GM19467 (cell line): ENCODE data around the gene TH.

Experiments used
- ATAC-seq: cut with Tn5 transposase; IDR thresholded peaks from one replicate; pipeline ENCODE4 v1.9.1; 2021; ENCODE audit warnings: mild to moderate bottlenecking, moderate library complexity; ENCODE audit not compliant: unreplicated experiment

The TH gene

GRCh38 chr11:2143799-2144543, 27.6 kb downstream of the TH start:
- no peak for ATAC-seq

DNA sequence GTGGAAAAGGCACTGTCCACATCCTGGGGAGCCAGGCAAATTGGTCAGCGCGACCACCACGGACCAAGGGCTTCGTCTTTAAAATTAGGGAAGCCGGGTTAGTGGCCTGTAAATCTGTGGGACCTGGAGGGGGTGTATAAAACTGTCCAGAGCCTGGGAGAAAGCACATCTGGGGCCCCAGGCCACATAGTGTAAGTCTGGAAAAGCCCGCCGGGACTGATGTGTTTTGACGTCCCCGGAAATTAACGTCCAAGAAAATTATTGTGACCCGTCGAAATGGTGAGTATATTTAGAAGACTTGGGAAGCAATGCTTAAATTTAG, 28.2 kb downstream of the TH start:
- ATAC-seq = no peak

DNA sequence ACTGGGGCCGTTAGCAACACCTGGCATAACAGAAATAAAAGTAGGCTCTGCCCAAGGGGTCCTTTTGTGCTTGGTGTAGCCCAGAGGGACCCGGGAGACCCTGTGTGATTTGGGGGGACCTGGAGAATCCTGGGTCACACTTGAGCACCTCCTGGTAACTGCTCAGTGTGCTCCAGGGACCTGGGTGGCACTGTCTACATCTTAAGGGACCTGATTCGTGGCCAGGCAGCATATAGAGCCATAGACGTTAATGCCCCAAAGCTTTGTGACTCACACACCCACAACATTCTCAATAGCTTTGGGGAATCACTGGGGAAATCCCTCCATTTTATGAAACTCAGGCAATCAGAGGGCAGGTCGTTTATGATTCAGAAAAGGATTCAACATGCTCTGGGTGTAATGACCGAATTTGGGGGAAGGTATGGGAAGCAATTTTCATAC, 28.8 kb downstream of the TH start:
- ATAC-seq = no peak

DNA sequence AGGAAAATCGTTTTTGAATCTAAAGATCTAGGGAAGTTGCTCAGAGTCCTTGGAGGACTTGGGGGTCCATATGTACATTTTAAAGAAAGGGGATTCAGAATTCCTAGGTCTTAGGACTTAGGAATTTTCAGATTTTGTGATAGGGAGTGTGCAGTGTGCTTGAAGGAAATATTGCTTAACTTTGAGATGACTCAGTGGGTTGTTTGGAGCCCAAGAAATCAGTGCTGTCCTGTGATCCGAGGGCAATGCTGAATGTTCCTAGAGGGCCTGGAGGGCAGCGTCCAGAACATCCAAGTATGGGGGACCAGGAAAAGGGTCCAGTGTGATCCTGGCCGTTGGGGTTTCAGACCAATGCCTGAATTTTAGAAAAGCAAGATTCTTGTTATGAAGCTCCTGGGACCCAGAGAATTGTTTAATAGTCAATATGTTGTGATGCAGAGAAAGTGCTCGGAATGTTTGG, 29.3 kb downstream of the TH start:
- ATAC-seq = no peak

GRCh38 chr11:2140411-2141400, 30.9 kb downstream of the TH start:
- ATAC-seq = no peak

- ATAC-seq = no peak
Measured at GRCh38 chr11:2139621-2140337, 31.8 kb downstream of the TH start.

- ATAC-seq = no peak
Measured at GRCh38 chr11:2139123-2139521, 32.5 kb downstream of the TH start, which contains the start of gene IGF2. TSS of gene IGF2 (minus strand) at chr11:2139389. CDS start at chr11:2135523, 3,866 bp downstream.

DNA sequence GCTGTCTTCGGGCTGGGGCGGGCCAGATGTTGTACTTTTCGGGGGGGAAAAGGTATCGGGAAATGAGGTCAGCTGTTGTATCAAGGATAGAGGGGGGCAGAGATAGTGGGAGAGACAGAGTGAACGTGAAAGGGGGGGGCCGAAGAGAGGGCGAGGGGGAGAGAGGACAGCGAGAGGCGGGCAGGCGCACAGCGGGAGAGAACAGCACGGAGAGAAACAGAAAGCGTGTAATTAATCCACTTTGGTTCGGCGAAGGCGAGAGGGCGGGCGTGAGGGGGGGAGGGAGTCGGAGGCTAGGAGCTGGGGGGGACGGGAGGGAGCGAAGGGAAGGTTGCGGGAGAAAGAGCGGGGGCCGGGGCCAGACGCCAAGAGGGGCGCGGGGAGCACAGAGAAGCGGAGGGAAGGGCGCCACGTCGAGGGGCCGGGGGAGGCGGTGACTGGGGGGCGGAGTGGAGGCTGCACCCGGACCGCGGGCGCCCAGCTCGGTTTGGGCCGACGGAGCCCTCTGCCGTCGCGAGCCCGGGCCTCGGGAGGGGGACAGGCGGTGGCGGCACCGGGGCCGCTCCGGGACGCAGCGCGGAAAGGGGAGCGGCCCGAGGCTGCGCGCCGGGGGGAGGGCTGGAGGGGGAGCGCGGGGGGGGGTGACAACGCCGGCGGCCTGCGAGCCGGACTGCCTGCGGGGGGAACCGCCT, 33.0 kb downstream of the TH start:
- ATAC-seq = no peak

- ATAC-seq = no peak
Measured at GRCh38 chr11:2138068-2138430, 33.6 kb downstream of the TH start.

DNA sequence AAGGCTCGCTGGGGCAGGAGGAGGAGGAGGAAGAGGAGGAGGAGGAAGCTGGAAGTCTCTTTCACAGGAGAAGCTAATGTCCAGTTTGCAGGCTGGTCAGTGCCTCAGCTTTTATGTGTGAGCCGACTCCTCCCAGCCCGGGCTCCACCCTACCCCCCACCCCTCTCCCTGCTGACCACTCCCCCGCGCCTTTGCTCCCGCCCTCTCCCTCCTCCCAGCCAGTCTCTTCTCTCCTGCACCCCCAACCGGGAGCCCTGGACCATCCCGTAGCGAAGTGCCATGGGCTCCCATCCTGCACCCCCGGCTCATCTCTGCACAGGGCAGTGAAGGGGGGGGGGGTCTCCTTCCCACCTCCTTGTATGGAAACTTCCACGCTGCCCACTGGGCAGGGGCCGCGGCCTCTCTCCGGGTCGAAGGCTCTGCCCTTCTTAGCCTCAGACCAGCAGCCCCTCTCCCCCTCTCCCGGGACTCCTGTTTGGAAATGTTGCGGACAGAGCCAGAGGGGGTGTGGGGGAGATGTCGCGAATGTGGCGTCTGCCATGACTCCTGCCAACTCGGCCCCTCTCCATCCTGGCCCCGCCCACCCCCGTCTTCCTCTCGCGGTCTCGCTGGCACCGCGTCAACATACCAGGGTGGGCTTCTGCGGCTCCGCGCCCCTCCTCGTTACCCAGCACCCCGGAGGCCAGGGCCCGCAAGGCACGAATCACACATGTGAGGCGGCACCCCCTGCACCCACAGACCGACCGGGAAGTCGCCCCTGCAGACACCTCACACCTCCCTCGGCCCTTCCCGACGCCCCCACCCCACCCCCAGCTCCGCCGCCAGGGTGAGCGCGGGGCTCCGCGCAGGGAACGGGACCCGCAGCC, 34.2 kb downstream of the TH start:
- ATAC-seq = no peak

DNA sequence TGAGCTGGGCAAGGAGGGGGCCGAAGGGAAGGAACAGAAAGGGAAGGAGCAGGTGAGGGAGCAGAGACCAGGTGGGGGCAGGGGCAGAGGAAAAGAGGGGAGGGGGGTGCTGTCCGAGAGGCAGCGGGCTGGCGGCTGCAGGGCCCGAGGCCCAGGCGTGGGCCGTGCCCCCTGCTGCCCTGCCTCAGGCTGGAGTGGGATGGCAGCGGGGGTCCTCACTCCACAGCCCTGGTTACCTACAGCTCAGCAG, 34.7 kb downstream of the TH start:
- no peak for ATAC-seq

- ATAC-seq = no peak
Measured at GRCh38 chr11:2136209-2136951, 35.2 kb downstream of the TH start.

DNA sequence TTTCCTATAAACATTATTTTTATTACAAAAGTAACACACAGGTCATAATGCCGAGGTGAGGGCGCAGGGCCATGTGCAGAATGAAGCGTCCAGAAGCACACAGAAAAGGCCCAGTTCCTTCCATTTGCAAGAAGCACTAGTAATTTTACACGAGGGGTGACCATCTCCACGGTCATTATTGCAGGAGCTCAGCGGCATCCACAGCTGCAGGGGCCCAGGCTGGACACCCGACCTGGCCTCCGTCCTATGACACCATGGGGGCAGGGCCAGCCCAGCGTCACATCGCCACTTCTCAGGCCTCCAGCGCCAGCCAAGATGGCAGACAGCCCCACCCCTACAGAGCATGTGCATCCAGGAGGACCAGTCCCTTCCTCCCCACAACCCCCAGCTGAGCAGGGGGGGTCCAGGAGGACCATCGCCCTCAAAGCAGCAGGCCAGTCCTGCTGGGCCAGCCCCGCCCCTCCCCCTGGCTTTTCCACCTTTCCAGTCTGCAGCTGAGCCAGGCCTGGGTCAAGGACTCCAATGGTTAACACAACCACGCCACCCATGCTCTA, 35.9 kb downstream of the TH start:
- no peak for ATAC-seq

DNA sequence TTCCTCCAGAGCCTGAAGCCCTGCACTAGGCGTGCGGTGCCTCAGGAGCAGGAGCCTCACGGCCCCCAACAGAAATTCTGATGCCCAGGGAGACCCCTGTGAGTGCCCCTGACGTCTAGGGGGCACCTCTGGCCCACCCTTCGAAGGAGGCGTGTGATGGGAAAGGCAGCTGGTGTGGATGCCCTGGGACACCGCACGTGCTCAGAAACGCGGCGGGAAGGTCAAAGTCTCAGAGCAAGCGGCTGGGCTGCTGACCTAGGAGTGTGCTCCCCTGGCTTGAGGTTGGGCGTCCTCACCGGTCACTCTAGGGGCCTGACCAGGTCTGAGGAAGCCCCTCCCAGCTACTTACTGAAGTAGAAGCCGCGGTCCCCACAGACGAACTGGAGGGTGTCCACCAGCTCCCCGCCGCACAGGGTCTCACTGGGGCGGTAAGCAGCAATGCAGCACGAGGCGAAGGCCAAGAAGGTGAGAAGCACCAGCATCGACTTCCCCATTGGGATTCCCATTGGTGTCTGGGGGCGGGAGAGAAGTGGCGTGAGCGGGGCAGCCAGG, 36.5 kb downstream of the TH start:
- no peak for ATAC-seq

DNA sequence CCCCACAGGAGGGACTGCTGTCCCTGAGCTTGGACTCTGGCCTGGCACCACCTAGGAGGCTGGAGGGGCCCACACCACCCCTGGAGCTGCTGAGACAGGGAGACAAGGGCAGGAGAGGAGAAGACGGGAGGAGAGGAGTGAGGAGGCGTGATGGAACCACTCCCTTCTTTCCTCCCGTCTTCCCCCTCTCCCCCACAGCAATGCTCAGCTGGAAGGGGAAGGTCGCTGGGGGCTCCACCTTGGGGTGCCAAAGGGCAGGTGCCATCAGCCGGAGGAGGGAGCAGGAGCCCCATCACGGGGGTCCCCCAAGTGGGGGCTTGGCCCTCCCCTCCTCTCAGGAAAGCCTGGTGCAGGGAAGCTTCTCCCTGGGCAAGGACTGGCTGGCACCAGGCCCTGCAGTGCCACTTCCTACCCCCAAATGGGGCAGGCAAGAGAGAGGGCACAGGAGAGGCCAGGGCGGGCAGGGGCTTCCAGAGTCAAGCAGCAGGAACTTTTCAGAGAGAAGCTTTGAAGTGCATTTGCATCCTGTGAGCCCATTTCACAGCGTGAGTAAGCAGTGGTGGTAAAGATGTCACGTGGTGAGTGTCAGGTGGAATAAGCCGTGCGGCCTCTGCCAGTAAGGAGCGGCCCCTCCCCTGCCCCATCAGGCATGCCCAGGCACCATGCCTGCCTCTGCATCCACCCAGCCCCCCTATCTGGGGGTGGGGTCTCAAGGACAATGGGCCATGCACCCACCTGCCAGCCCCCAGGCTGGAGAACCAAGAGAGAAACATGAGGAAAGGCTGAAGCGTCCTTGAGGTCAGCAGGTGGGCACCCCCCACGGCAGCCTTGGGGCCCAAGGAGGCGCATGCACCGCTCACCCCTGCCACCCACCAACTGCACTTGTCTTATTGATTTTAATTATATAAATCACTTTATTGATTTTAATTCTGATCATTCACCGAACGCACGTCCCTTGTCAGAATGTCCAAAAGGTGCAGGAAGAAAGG, 37.3 kb downstream of the TH start:
- ATAC-seq = no peak

GRCh38 chr11:2133241-2134021, 38.2 kb downstream of the TH start:
- no peak for ATAC-seq

DNA sequence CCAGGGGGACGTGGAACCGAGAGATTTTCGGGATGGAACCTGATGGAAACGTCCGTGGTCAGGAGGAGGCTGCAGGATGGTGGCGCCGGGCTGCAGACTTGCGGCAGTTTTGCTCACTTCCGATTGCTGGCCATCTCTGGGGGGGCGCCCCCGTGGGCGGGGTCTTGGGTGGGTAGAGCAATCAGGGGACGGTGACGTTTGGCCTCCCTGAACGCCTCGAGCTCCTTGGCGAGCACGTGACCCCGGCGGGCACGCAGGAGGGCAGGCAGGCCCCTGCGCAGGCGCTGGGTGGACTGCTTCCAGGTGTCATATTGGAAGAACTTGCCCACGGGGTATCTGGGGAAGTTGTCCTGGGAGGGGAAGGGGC, 38.8 kb downstream of the TH start:
- no peak for ATAC-seq
